Activated CD4-positive, alpha-beta T cell treated with anti-CD3 and anti-CD28 coated beads, Interleukin-10, Interleukin-2, amounts not matched to agents 100 ng/mL and 50 ng/mL, durations not matched to agents 16 hours and 8 hours (primary cell): ENCODE data around the gene AFDN.

ENCODE experiments used
- DNase-seq: peaks from one replicate; pipeline ENCODE4 v3.0.0-alpha.2; 2020

Gene AFDN

DNA sequence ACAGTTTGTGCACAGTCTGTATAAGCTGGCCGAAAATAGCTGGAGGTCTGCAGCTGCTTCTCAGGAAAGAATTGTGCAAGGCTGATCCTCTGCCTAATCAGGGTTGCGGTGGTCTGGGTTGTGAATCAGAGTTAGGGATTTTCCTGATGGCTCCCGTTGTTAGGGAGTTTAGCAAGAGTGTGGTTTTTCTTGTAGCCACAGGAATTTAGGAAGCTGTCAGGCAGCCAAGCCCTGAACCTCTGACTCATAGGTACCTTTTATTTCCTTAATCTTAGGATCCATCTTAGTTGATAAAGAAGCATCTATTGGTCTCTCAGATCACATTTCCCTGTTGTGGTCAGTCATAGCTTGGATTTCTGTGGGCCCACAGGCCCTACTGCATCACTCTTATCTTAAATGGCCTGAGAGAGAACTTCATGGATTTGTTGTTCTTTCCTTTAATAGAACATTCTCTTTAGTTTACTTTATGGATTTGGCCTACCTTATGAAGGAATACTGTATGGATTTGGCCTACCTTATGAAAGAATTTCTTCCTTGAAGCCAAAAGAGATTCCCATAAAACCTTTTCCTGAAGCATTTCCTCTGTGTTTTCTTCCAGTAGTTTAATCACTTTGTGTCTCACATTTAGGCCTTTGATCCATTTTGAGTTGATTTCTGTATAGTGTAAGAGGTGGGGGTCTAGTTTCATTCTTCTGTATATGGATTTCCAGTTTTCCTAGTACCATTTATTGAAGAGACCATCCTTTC lies 181.1 kb downstream of the AFDN start:
- no peak for DNase-seq

DNA sequence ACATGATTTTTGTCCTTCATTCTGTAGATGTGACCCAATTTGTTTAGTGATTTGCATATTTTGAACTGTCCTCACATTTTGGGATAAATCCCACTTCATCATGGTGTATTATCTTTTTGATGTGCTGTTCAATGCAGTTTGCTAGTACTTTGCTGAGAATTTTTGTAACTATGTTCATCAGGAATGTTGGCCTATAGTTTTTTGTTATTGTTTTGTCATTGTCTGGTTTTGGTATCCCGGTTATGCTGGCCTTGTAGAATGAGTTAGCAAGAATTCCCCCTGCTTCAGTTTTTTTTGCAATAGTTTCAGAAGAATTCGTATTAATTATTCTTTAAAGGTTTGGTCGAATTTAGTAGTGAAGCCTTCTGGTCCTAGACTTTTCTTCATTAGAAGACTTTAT lies 182.6 kb downstream of the AFDN start:
- no peak for DNase-seq

- no peak for DNase-seq
Observed at GRCh38 chr6:168011291-168011690, 184.6 kb downstream of the AFDN start.

- DNase-seq = no peak
Observed at GRCh38 chr6:168012431-168013249, 185.9 kb downstream of the AFDN start.

DNA sequence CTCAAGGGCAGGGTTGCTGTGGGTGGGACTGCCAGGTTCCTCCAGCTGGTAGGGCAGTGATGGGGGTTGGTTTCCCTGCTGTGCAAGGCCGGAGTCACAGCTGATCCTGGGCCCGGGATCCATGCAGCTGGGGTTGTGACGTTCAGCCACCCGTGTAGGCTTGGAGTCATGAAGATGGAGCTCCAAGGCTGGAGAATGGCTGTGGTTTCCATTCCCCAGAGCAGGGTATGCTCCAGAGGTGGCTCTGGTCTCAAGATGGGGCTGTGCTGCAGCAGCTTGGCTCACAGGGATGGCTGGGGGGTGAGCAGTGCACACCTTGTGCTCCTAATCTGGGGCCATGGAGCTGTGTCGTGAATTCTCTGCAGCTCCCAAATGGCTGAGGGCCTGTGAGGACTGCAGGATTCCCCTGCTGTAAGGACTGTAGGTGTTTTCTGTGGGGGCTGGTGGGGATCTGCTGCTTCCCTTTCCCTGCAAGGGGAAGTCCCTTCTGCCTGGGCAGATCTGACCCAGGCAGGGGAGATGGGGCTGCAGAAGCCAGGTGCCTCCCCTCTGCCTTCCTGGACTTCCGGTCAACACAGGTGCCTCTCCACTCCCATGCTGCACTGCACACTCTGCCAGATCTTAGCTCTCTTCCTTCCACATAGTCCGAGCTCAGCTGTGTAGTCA lies 186.7 kb downstream of the AFDN start:
- DNase-seq = no peak

DNA sequence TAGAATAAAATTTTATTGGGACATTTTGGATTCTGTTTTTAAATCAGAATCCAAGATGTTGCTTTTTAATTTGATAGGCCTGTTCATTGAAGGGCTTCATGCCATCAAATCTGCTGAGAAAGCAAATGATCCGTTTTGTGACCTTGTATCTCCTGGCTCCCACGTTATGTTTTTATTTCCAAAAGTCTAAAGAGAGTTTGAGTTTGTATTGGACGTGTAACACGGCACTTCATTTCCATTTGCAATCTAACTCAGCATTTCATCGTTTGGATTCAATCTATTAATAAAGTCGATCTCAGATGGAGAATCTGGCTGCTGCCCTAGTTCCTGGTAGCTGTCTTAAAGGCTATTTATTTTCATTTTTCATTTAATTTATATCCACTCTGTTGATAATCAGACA lies 187.7 kb downstream of the AFDN start:
- DNase-seq = no peak

DNA sequence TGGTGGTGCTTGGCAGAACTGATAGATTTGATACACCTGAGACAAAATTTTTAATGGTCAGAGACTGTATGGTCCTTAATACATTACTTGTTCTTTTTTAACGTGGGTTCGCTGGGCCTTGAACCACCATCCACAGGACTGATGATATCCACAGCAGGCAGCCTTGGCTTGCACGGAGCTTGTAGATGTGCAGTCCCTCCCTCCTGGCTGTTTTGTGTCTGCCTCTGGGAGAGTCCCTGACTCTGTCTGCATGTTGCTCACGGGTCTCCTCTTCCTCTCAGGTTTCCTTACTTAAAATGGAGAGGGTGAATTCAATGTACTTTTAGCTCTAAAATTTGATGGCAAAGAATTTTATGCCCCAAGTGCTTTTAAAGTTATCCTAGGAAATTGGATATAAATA lies 188.3 kb downstream of the AFDN start:
- no peak for DNase-seq

GRCh38 chr6:168015482-168016175 lies 188.9 kb downstream of the AFDN start:
- no peak for DNase-seq

- DNase-seq = no peak
Observed at GRCh38 chr6:168016176-168016620, 189.5 kb downstream of the AFDN start.

DNA sequence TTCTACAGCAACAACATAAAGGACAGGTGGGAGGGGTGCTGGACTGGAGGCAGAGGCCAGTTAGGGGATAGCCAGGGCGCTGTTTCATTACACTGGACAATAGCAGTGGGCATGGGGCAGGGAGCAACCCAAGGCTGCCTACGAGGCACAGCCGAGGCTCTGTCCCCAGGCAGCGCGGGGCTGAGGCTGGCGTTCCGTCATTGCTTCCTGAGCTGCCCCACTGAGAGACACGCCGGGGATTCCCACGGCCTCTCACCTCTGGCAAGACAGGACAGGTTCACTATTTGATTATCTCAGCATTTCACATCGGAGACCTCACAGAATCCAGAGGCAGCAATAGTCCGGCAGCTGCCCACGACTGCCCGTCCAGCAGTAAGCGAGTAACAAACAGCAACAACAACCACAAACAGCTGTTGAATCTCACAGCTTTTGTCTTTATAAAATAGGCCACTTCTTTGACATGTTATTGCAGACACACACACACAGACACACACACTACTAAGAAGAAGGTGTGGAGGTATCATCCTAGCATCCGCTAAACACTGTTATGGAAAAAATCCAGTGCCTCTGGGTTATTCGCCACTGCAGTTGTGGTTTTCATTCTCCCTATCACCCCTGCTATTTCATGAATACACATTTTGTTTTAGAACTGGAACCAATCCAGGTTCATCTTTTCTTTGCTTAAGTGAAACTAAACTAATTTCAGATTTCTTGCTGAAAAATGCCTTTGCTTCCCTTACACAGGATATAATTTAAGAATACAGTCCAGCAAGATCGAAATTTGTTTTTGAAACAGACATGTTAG lies 190.2 kb downstream of the AFDN start:
- no peak for DNase-seq

- DNase-seq = no peak
Observed at GRCh38 chr6:168017629-168018028, 190.9 kb downstream of the AFDN start.

DNA sequence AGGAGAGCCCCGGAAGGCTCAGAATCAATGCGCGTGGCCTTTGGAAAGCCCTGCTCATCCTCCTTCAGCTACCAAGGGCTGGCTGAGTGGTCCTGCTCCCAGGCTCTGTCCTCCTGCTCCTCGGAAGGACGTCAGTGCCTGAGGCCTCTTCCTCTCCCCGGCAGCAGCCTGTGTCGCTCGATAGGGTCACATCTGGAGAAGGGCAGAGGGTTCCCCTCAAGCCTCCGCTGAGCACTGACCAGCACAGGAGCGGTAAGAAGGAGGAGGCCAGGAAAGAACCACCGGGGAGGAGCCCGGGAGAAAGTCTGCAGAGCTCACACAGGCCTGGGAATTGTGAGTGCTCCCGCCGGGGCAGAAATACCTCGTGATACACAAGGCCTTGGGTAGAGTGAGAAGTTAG lies 192.0 kb downstream of the AFDN start:
- DNase-seq = no peak

DNA sequence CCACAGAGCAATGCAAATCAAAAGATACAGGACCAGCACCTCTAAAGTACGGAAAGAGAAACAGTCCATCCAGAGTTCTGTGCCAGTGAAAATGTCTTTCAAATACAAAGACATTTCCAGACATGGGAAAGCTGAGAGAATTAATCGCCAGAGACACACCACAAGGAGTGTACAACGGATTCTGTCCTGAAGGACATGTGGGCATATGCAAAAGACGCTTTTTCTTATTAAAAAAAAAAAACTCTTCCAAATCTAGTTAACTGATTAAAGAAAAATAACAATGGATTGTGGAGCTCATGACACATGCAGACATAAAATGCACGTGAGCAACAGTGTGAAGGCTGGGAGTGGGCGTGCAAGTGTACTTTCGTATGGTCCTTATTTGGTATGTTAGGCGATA lies 193.5 kb downstream of the AFDN start:
- no peak for DNase-seq

GRCh38 chr6:168021581-168021980 lies 194.9 kb downstream of the AFDN start:
- DNase-seq = no peak
